H9 (cell line): ENCODE measurements around the gene MED9. TPM values are rescaled to one million over a fixed set of nuclear protein-coding genes. Genes with fewer than 3 reads are reported as not detected.
A peak's percentile ranks its signal among the peaks of the same experiment; 100 is the strongest.

ENCODE experiments used
- DNase-seq: peaks from one replicate; pipeline ENCODE4 v3.0.0-alpha.2; 2017
- H2AFZ ChIP-seq: one replicate; pipeline ENCODE4 v1.6.1; 2013; ENCODE audit warnings: mild to moderate bottlenecking, low read length, control low read depth, moderate library complexity
- H2AK5ac ChIP-seq: 2 replicates; pipeline ENCODE4 v1.6.1; 2013; ENCODE audit warnings: low read length, control low read depth, mixed read lengths; ENCODE audit not compliant: insufficient read length
- H2BK120ac ChIP-seq: one replicate; pipeline ENCODE4 v1.6.1; 2013; ENCODE audit warnings: low read depth, mild to moderate bottlenecking, low read length, control low read depth, inconsistent platforms; ENCODE audit not compliant: poor library complexity, severe bottlenecking
- H2BK12ac ChIP-seq: 2 replicates; pipeline ENCODE4 v1.6.1; 2013; ENCODE audit warnings: low read length, control low read depth, mixed read lengths, low read depth; ENCODE audit not compliant: insufficient read length
- H2BK15ac ChIP-seq: 2 replicates; pipeline ENCODE4 v1.6.1; 2013; ENCODE audit warnings: low read depth, low read length, control low read depth
- H2BK20ac ChIP-seq: one replicate; pipeline ENCODE4 v1.6.1; 2013; ENCODE audit warnings: low read depth, mild to moderate bottlenecking, low read length, control low read depth, inconsistent platforms; ENCODE audit not compliant: poor library complexity, severe bottlenecking
- H2BK5ac ChIP-seq: 2 replicates; pipeline ENCODE4 v1.6.1; 2013; ENCODE audit warnings: low read length, control low read depth, mixed read lengths; ENCODE audit not compliant: insufficient read length
- H3K14ac ChIP-seq: 2 replicates; pipeline ENCODE4 v1.6.1; 2013; ENCODE audit warnings: low read length, control low read depth; ENCODE audit not compliant: insufficient read depth
- H3K18ac ChIP-seq: 2 replicates; pipeline ENCODE4 v1.6.1; 2013; ENCODE audit warnings: low read depth, mild to moderate bottlenecking, mixed read lengths, low read length, control low read depth; ENCODE audit not compliant: insufficient read length
- H3K23ac ChIP-seq: 2 replicates; pipeline ENCODE4 v1.6.1; 2013; ENCODE audit warnings: low read length, control low read depth, mixed read lengths, low read depth; ENCODE audit not compliant: insufficient read length
- H3K23me2 ChIP-seq: 2 replicates; pipeline ENCODE4 v1.6.1; 2013; ENCODE audit warnings: low read depth, mild to moderate bottlenecking, mixed read lengths, low read length, control low read depth; ENCODE audit not compliant: insufficient read length, poor library complexity, severe bottlenecking
- H3K27ac ChIP-seq: 2 replicates; pipeline ENCODE4 v1.5.1; 2013; ENCODE audit warnings: low read length, control low read depth, mixed read lengths, low read depth; ENCODE audit not compliant: insufficient read length
- H3K27me3 ChIP-seq: 2 replicates; pipeline ENCODE4 v1.6.1; 2013; ENCODE audit warnings: low read length, control low read depth, inconsistent platforms; ENCODE audit not compliant: insufficient read depth
- H3K4ac ChIP-seq: 2 replicates; pipeline ENCODE4 v1.6.1; 2013; ENCODE audit warnings: low read depth, mild to moderate bottlenecking, control low read depth, inconsistent platforms, low read length, moderate library complexity
- H3K4me1 ChIP-seq: 2 replicates; pipeline ENCODE4 v1.6.1; 2013; ENCODE audit warnings: low read length, control low read depth, inconsistent platforms; ENCODE audit not compliant: insufficient read depth
- H3K4me2 ChIP-seq: 2 replicates; pipeline ENCODE4 v1.6.1; 2013; ENCODE audit warnings: low read length, control low read depth, mixed read lengths; ENCODE audit not compliant: insufficient read length, insufficient read depth
- H3K56ac ChIP-seq: 2 replicates; pipeline ENCODE4 v1.6.1; 2013; ENCODE audit warnings: low read depth, mild to moderate bottlenecking, mixed read lengths, low read length, control low read depth; ENCODE audit not compliant: insufficient read length
- H3K79me1 ChIP-seq: 2 replicates; pipeline ENCODE4 v1.6.1; 2013; ENCODE audit warnings: low read depth, mild to moderate bottlenecking, moderate library complexity, low read length, control low read depth, inconsistent platforms; ENCODE audit not compliant: insufficient read depth, poor library complexity, severe bottlenecking
- H3K79me2 ChIP-seq: 2 replicates; pipeline ENCODE4 v1.6.1; 2013; ENCODE audit warnings: low read length, control low read depth, inconsistent platforms; ENCODE audit not compliant: insufficient read depth
- H3K9ac ChIP-seq: 2 replicates; pipeline ENCODE4 v1.6.1; 2013; ENCODE audit warnings: low read length, control low read depth, mixed read lengths; ENCODE audit not compliant: insufficient read length; ENCODE audit errors: extremely low read depth
- H3K9me3 ChIP-seq: one replicate; pipeline ENCODE4 v1.6.1; 2013; ENCODE audit warnings: low read depth, low read length, inconsistent platforms; ENCODE audit not compliant: control insufficient read depth
- H3T11ph ChIP-seq: one replicate; pipeline ENCODE4 v1.6.1; 2013; ENCODE audit warnings: mild to moderate bottlenecking, low read length, control low read depth, inconsistent platforms
- H4K20me1 ChIP-seq: one replicate; pipeline ENCODE4 v1.6.1; 2013; ENCODE audit not compliant: control insufficient read depth, insufficient read length, insufficient read depth
- H4K5ac ChIP-seq: 2 replicates; pipeline ENCODE4 v1.6.1; 2013; ENCODE audit warnings: low read depth, mild to moderate bottlenecking, mixed read lengths, low read length, control low read depth; ENCODE audit not compliant: insufficient read length
- H4K8ac ChIP-seq: replicated peaks from 2 replicates; pipeline ENCODE4 v1.6.1; 2013; ENCODE audit warnings: low read length, control low read depth, mixed read lengths, low read depth; ENCODE audit not compliant: insufficient read length
- H4K91ac ChIP-seq: 2 replicates; pipeline ENCODE4 v1.6.1; 2013; ENCODE audit warnings: low read depth, mild to moderate bottlenecking, moderate library complexity, mixed read lengths, low read length, control low read depth; ENCODE audit not compliant: insufficient read length
- H3K27ac Mint-ChIP-seq, 3 experiments: 2 replicates in 2 of 3; 3 replicates in 1 of 3; pipeline ENCODE4 v1.8.0; 2020 to 2021; ENCODE audit warnings: mixed read lengths in 3 of 3, mild to moderate bottlenecking in 1 of 3, moderate library complexity in 1 of 3
- H3K27me3 Mint-ChIP-seq: 2 replicates; pipeline ENCODE4 v1.8.0; 2021; ENCODE audit warnings: low read depth, mild to moderate bottlenecking, moderate library complexity, mixed read lengths
- H3K36me3 Mint-ChIP-seq, 3 experiments: 2 replicates in 2 of 3; 3 replicates in 1 of 3; pipeline ENCODE4 v1.8.0; 2020 to 2021; ENCODE audit warnings: low read depth in 3 of 3, mixed read lengths in 3 of 3; ENCODE audit not compliant: insufficient read depth in 1 of 3
- H3K4me1 Mint-ChIP-seq, 2 experiments: 2 replicates each; pipeline ENCODE4 v1.8.0; 2020; ENCODE audit warnings: mixed read lengths in 2 of 2
- H3K4me3 Mint-ChIP-seq, 2 experiments: 2 replicates in 1 of 2; 3 replicates in 1 of 2; pipeline ENCODE4 v1.8.0; 2020 to 2021; ENCODE audit warnings: mild to moderate bottlenecking in 2 of 2, mixed read lengths in 2 of 2, moderate library complexity in 1 of 2
- H3K9me3 Mint-ChIP-seq, 2 experiments: 2 replicates in 1 of 2; 3 replicates in 1 of 2; pipeline ENCODE4 v1.8.0; 2020; ENCODE audit warnings: mild to moderate bottlenecking in 2 of 2, mixed read lengths in 2 of 2, moderate library complexity in 1 of 2
- CTCF ChIP-seq: fragments of 200-600 bp; sonication (generic); conservative IDR thresholded peaks from 3 replicates; pipeline ENCODE4 v1.8.0; 2021; ENCODE audit warnings: antibody characterized with exemption, mild to moderate bottlenecking
- WGBS: extraction: QIAGEN DNeasy Blood & Tissue Kit; methylation state at CpG from one replicate; pipeline ENCODE4 v1.1.7; 2013; ENCODE audit warnings: missing lambda C conversion rate, low lambda C conversion rate, mixed read lengths; ENCODE audit not compliant: insufficient read length; ENCODE audit errors: extremely low coverage; 5-methylcytosine and 5-hydroxymethylcytosine counted together
- total RNA-seq: library from RNA; stranded (reverse); gene quantifications from 2 replicates; pipeline ENCODE4 v1.2.1, GENCODE V29; 2021

Gene MED9
- total RNA-seq, 1 experiment from 2014 or later: 20.0 TPM

GRCh38 chr17:17492085-17492484 lies 15.3 kb downstream of the MED9 start:
- H3K4me1 ChIP-seq: peaks cover 3% of the 10 kb centered on the region; the same call in 1 of the 2 replicates
- H3K9me3 ChIP-seq: no peaks in the 10 kb centered on the region
- no peak overlapping the region for H2AFZ ChIP-seq
- H2BK20ac ChIP-seq: no peak overlapping the region
- H4K91ac ChIP-seq: no peak overlapping the region
- TF ChIP-seq CTCF: no peak
- H3K14ac ChIP-seq: no peak overlapping the region
- peaks cover 19% of the 10 kb centered on the region for H3K23me2 ChIP-seq
- H4K20me1 ChIP-seq: no peaks in the 10 kb centered on the region
- peaks cover 28 to 33% of the 10 kb centered on the region in 2 experiments for H3K4me1 Mint-ChIP-seq
- H3K27ac ChIP-seq: no peak overlapping the region
- no peak overlapping the region for H3T11ph ChIP-seq
- peaks cover 28% of the 10 kb centered on the region for H3K27me3 Mint-ChIP-seq
- peaks cover 8% of the 10 kb centered on the region; the same call in 1 of the 2 replicates for H3K27me3 ChIP-seq
- H3K36me3 Mint-ChIP-seq: peaks cover 15 to 44% (median 35%) of the 10 kb centered on the region in 3 experiments; a peak in 6 of 7 replicates
- DNase-seq: no peak
- H2BK12ac ChIP-seq: no peak overlapping the region
- peak overlapping the region in 1 of 3 experiments; percentile 36; a peak in 2 of 7 replicates for H3K27ac Mint-ChIP-seq
- no peak overlapping the region for H2BK120ac ChIP-seq
- H3K4ac ChIP-seq: no peak overlapping the region
- no peak overlapping the region for H3K4me3 Mint-ChIP-seq
- H3K79me1 ChIP-seq: no peaks in the 10 kb centered on the region
- H2BK5ac ChIP-seq: no peak overlapping the region
- H3K56ac ChIP-seq: no peak overlapping the region
- H3K18ac ChIP-seq: no peak overlapping the region
- no peak overlapping the region for H3K9ac ChIP-seq
- H2AK5ac ChIP-seq: no peak overlapping the region
- H3K9me3 Mint-ChIP-seq: no peaks in the 10 kb centered on the region
- H3K23ac ChIP-seq: no peak overlapping the region
- no CpG with 5 or more reads among the region's 11 CpGs for WGBS
- no peak overlapping the region for H4K5ac ChIP-seq
- H4K8ac ChIP-seq: no peak overlapping the region
- H3K4me2 ChIP-seq: no peak overlapping the region
- no peaks in the 10 kb centered on the region for H3K79me2 ChIP-seq
- no peak overlapping the region for H2BK15ac ChIP-seq
